T-helper 2 cell treated with Interferon-gamma antibody and Interleukin-4, amounts not matched to agents 5 μg/mL and 100 μg/mL, for 36 hours (primary cell): ENCODE measurements around the gene TSPAN10.

Experiments used
- DNase-seq: peaks from one replicate; pipeline ENCODE4 v3.0.0; 2021; ENCODE audit warnings: low spot score
- H3K27ac Mint-ChIP-seq: one replicate; pipeline ENCODE4 v1.8.0; 2021; ENCODE audit warnings: mild to moderate bottlenecking, mixed read lengths
- H3K27me3 Mint-ChIP-seq: one replicate; pipeline ENCODE4 v1.8.0; 2021; ENCODE audit warnings: low read depth, mixed read lengths
- H3K36me3 Mint-ChIP-seq: one replicate; pipeline ENCODE4 v1.8.0; 2021; ENCODE audit warnings: low read depth, mixed read lengths
- H3K4me1 Mint-ChIP-seq: one replicate; pipeline ENCODE4 v1.8.0; 2021; ENCODE audit warnings: low read depth, mixed read lengths
- H3K4me3 Mint-ChIP-seq: one replicate; pipeline ENCODE4 v1.8.0; 2022; ENCODE audit warnings: mild to moderate bottlenecking, moderate library complexity, mixed read lengths
- H3K9me3 Mint-ChIP-seq: one replicate; pipeline ENCODE4 v1.8.0; 2021; ENCODE audit warnings: mixed read lengths

TSPAN10 gene

GRCh38 chr17:81693509-81694210 lies 56.7 kb downstream of the TSPAN10 start:
- Mint-ChIP-seq H3K9me3 (no peaks in the 10 kb centered on the region), H3K27me3 (no peaks in the 10 kb centered on the region), H3K4me1 (no peaks in the 10 kb centered on the region), H3K27ac (no peak overlapping the region), H3K36me3 (peaks cover 51% of the 10 kb centered on the region), H3K4me3 (no peak overlapping the region)
- no peak for DNase-seq

GRCh38 chr17:81694810-81695209 lies 57.8 kb downstream of the TSPAN10 start:
- no peak for DNase-seq
- Mint-ChIP-seq H3K4me3 (no peak overlapping the region), H3K9me3 (no peaks in the 10 kb centered on the region), H3K36me3 (peaks cover 45% of the 10 kb centered on the region), H3K4me1 (no peaks in the 10 kb centered on the region), H3K27ac (no peak overlapping the region), H3K27me3 (no peaks in the 10 kb centered on the region)

DNA sequence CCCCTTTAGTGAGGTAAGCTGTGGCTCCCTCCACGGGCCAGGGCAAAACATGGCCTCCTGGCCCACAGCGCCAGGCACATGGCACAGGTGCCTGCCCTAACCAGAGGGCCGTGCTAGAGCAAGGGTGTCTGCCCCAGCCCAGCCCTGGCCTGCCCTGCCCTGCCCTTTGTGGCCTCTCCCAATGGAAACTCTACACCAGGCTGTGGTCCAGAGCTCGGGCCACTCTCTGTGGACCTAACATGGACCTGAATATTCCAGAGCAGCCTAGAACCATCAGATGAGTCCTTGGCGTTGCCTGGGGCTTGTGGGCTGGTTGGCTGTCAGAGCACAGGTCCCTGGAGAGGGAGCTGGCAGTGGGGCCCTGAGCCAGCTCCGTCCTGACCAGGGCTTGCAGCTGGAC lies 58.2 kb downstream of the TSPAN10 start:
- no peaks in the 10 kb centered on the region for H3K27me3 Mint-ChIP-seq
- H3K36me3 Mint-ChIP-seq, result peaks cover 41% of the 10 kb centered on the region
- H3K4me3 Mint-ChIP-seq, result no peak overlapping the region
- no peak overlapping the region for H3K27ac Mint-ChIP-seq
- no peak for DNase-seq
- H3K4me1 Mint-ChIP-seq, result no peaks in the 10 kb centered on the region
- H3K9me3 Mint-ChIP-seq, result no peaks in the 10 kb centered on the region

- Mint-ChIP-seq H3K9me3 (no peaks in the 10 kb centered on the region), H3K27me3 (no peaks in the 10 kb centered on the region), H3K4me3 (no peak overlapping the region), H3K4me1 (no peaks in the 10 kb centered on the region), H3K36me3 (peaks cover 41% of the 10 kb centered on the region), H3K27ac (no peak overlapping the region)
- DNase-seq, result no peak
Observed at GRCh38 chr17:81695801-81696200, 58.8 kb downstream of the TSPAN10 start.

- H3K4me1 Mint-ChIP-seq, result no peaks in the 10 kb centered on the region
- H3K9me3 Mint-ChIP-seq, result no peaks in the 10 kb centered on the region
- peaks cover 39% of the 10 kb centered on the region for H3K36me3 Mint-ChIP-seq
- no peak overlapping the region for H3K27ac Mint-ChIP-seq
- no peaks in the 10 kb centered on the region for H3K27me3 Mint-ChIP-seq
- H3K4me3 Mint-ChIP-seq, result no peak overlapping the region
- DNase-seq, result no peak
Observed at GRCh38 chr17:81696218-81696941, 59.4 kb downstream of the TSPAN10 start.

DNA sequence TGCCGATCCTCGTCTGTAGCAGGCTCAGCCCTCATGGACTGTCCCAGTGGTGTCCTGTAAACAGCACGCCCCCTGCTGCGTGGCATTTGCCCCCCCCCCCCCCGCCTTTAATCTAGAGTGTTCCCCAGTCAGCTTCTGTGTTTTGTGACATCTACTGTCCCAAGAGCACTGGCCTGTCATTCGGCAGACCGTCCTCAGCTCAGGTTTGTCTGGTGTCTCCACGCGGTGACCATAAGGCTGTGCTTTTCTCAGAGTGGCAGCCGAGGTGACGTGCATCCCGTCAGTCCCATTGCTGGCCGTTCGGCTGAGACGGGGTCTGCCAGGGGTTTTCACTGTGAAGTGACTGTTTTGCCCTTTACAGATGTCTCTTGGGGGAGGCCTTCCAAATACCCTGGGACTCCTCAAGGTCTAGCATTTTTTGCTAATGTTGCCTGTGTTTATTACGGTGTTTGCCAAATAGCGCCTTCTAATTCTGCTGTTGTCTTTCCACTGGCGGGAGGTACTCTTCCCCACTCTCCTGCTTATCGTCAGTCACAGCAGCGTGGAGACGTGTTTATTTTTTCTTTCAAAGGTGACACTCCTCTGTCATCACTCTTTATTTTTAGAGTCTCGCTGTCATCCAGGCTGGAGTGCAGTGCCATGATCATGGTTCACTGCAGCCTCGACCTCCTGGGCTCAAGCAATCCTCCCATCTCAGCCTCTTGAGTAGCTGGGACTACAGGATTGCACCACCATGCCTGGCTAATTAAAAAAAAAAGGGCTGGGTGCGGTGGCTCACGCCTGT lies 60.5 kb downstream of the TSPAN10 start:
- no peak overlapping the region for H3K27ac Mint-ChIP-seq
- DNase-seq, result no peak
- H3K36me3 Mint-ChIP-seq, result peaks cover 40% of the 10 kb centered on the region
- H3K4me1 Mint-ChIP-seq, result peaks cover 6% of the 10 kb centered on the region
- no peaks in the 10 kb centered on the region for H3K9me3 Mint-ChIP-seq
- no peak overlapping the region for H3K4me3 Mint-ChIP-seq
- H3K27me3 Mint-ChIP-seq, result no peaks in the 10 kb centered on the region
